PC-9 (cell line): ENCODE data around the gene ZNF135. TPM values are rescaled to one million over a fixed set of nuclear protein-coding genes. Genes with fewer than 3 reads are reported as not detected.

Experiments
- BruUV-seq: library from RNA; stranded (reverse); fragments of 400-500 nt; replicated peaks from 2 replicates; lab custom pipeline; 2021; lab: Mats Ljungman, UMichigan
- CTCF ChIA-PET: fragments of 300-600 bp; sonication (Branson Sonifier 250); formaldehyde crosslinking; loops from one replicate; lab custom pipeline; 2022; ENCODE audit warnings: antibody characterized with exemption; lab: Charles Lee
- POLR2A ChIA-PET: fragments of 300-600 bp; sonication (Branson Sonifier 250); formaldehyde crosslinking; loops from one replicate; lab custom pipeline; 2022; ENCODE audit warnings: antibody characterized with exemption; ENCODE audit not compliant: unreplicated experiment; lab: Charles Lee
- DNase-seq, 2 experiments: peaks; one replicate each; pipeline versions ENCODE4 v3.0.0 to v3.0.0-alpha.2; 2015 to 2022; ENCODE audit warnings: mixed read lengths in 1 of 2
- H2AFZ ChIP-seq: fragments of 200-600 bp; sonication (generic); 2 replicates; pipeline ENCODE4 v1.8.1; 2017; ENCODE audit warnings: antibody characterized with exemption
- H3F3A ChIP-seq: fragments of 200-600 bp; sonication (generic); 2 replicates; pipeline ENCODE4 v1.8.1; 2017; ENCODE audit warnings: antibody characterized with exemption, mild to moderate bottlenecking, low read depth; ENCODE audit not compliant: insufficient read depth
- H3K27ac ChIP-seq: fragments of 200-600 bp; sonication (generic); 2 replicates; pipeline ENCODE4 v1.6.1; 2016; ENCODE audit warnings: mixed run types
- H3K27me3 ChIP-seq: fragments of 200-600 bp; sonication (generic); 2 replicates; pipeline ENCODE4 v1.6.1; 2016; ENCODE audit warnings: low read depth, mixed run types; ENCODE audit not compliant: insufficient read depth
- H3K36me3 ChIP-seq: fragments of 200-600 bp; sonication (generic); 2 replicates; pipeline ENCODE4 v1.6.1; 2016; ENCODE audit warnings: low read depth, mixed run types
- H3K4me1 ChIP-seq: fragments of 200-600 bp; sonication (generic); replicated peaks from 2 replicates; pipeline ENCODE4 v1.6.1; 2016; ENCODE audit warnings: mixed run types; ENCODE audit not compliant: insufficient read depth
- H3K4me2 ChIP-seq: fragments of 200-600 bp; sonication (generic); 2 replicates; pipeline ENCODE4 v1.6.1; 2017; ENCODE audit warnings: mixed run types
- H3K4me3 ChIP-seq: fragments of 200-600 bp; sonication (generic); 2 replicates; pipeline ENCODE4 v1.6.1; 2016; ENCODE audit warnings: mixed run types
- H3K79me2 ChIP-seq: fragments of 200-600 bp; sonication (generic); 2 replicates; pipeline ENCODE4 v1.6.1; 2017; ENCODE audit warnings: low read depth, mixed run types
- H3K9me2 ChIP-seq: fragments of 200-600 bp; sonication (generic); 2 replicates; pipeline ENCODE4 v1.8.1; 2017; ENCODE audit warnings: mild to moderate bottlenecking; ENCODE audit not compliant: insufficient read depth
- H3K9me3 ChIP-seq: fragments of 200-600 bp; sonication (generic); 2 replicates; pipeline ENCODE4 v1.8.1; 2016; ENCODE audit warnings: low read depth; ENCODE audit not compliant: insufficient read depth
- H4K20me1 ChIP-seq: fragments of 200-600 bp; sonication (generic); 2 replicates; pipeline ENCODE4 v1.8.1; 2017; ENCODE audit not compliant: insufficient read depth
- EZH2 ChIP-seq: fragments of 200-600 bp; sonication (generic); IDR thresholded peaks from 2 replicates; pipeline ENCODE4 v1.8.0; 2017; ENCODE audit warnings: antibody characterized with exemption, low read depth
- intact Hi-C: fragments of 100-400 bp; cut with micrococcal nuclease; formaldehyde crosslinking; loops from one replicate; pipeline ENCODE4 v1.10.0; 2022; ENCODE audit not compliant: unreplicated experiment
- total RNA-seq: library from RNA; stranded (reverse); gene quantifications from 2 replicates; pipeline ENCODE4 v1.2.3, GENCODE V29; 2021
- TF ChIP-seq, protein P1 (sequence below): fragments of 200-600 bp; sonication (generic); conservative IDR thresholded peaks from 2 replicates; pipeline ENCODE4 v1.6.1; 2017; ENCODE audit warnings: mixed run types, antibody characterized with exemption, mild to moderate bottlenecking, moderate library complexity

The ZNF135 gene
- total RNA-seq, 1 experiment from 2014 or later, result 0.15 TPM

DNA sequence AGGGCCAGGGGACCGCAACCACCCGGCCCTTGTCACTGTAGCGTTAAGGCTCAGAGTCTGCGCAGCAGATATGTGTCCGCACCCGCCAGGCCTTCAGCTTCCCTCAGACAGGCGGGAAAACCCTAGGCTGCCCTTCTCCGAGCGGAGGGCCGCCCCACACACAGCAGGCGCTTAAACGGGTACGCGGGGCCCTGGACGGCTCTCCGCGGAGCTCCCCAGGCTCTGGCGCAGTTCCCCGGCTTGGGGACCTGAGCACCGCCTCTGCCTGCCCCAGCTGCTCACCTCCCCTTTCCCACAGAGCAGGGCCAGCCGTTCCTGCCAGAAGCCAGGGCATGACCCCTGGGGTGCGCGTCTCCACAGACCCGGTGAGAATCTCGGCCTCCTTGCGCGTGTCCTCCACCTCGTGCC is 593 bp downstream of the ZNF135 start:
- Histone ChIP-seq H3K4me1 (no peaks in the 10 kb centered on the region), H3K27ac (no peak overlapping the region), H3K79me2 (no peaks in the 10 kb centered on the region), H2AFZ (no peak overlapping the region), H3K36me3 (no peaks in the 10 kb centered on the region), H3K9me3 (peaks cover 22% of the 10 kb centered on the region), H3F3A (no peaks in the 10 kb centered on the region), H4K20me1 (no peaks in the 10 kb centered on the region), H3K27me3 (peaks cover 12% of the 10 kb centered on the region), H3K4me2 (no peak overlapping the region), H3K9me2 (no peaks in the 10 kb centered on the region), H3K4me3 (no peak overlapping the region)
- ChIA-PET CTCF (no interaction called here), POLR2A (no interaction called here)
- intact Hi-C loops, result no loop called here
- DNase-seq, result no peak
- no TSS peak for BruUV-seq
- TF ChIP-seq, protein P1, sequence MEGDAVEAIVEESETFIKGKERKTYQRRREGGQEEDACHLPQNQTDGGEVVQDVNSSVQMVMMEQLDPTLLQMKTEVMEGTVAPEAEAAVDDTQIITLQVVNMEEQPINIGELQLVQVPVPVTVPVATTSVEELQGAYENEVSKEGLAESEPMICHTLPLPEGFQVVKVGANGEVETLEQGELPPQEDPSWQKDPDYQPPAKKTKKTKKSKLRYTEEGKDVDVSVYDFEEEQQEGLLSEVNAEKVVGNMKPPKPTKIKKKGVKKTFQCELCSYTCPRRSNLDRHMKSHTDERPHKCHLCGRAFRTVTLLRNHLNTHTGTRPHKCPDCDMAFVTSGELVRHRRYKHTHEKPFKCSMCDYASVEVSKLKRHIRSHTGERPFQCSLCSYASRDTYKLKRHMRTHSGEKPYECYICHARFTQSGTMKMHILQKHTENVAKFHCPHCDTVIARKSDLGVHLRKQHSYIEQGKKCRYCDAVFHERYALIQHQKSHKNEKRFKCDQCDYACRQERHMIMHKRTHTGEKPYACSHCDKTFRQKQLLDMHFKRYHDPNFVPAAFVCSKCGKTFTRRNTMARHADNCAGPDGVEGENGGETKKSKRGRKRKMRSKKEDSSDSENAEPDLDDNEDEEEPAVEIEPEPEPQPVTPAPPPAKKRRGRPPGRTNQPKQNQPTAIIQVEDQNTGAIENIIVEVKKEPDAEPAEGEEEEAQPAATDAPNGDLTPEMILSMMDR, result no peak
- no peak for TF ChIP-seq EZH2

DNA sequence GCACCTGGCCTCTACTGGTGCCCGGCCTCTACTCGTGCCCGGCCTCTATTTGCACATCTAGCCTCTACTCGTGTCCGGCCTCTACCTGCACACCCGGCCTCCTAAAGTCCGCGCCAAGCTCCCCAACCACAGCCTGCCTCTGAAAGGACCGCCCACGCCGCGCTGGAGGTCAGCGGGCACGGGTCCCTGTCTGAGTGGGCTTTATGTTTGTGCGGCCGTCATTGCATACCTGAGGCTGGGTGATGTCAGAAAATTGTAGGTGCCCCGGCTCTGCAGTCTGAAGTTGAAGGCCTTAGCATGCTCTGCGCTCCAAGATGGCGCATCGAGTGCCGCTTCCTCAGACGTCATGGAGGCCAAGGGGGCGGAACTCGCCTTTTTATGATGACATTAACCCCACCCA is 1.1 kb downstream of the ZNF135 start:
- Histone ChIP-seq H2AFZ (no peak overlapping the region), H3K27ac (no peak overlapping the region), H3K36me3 (no peaks in the 10 kb centered on the region), H3K4me3 (no peak overlapping the region), H4K20me1 (no peaks in the 10 kb centered on the region), H3K79me2 (no peaks in the 10 kb centered on the region), H3K9me3 (peaks cover 22% of the 10 kb centered on the region), H3K27me3 (peaks cover 7% of the 10 kb centered on the region; the same call in 1 of the 2 replicates), H3K4me1 (no peaks in the 10 kb centered on the region), H3K9me2 (no peaks in the 10 kb centered on the region), H3K4me2 (no peak overlapping the region), H3F3A (no peaks in the 10 kb centered on the region)
- no TSS peak for BruUV-seq
- no peak for DNase-seq
- ChIA-PET POLR2A (no interaction called here), CTCF (no interaction called here)
- TF ChIP-seq, protein P1, result no peak
- no peak for TF ChIP-seq EZH2
- intact Hi-C loops, result no loop called here

DNA sequence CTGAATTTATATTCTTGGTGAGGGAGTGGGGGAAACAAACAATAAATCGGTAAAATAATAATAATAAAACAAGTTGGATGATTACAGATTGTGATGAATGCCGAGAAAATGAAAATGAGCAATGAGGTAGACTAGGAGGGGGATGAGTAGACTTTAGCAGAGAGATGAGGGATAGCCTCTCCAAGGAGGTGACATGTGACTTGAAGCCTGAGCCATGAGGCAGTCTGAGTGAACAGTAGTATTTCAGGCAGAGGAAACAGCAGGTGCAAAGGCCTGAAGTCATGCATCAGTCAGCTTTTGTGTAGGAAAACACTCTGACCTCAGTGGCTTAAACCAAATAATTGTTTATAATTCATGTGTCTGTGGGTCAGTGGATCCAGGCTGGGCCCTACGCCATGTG is 4.6 kb downstream of the ZNF135 start:
- Histone ChIP-seq H2AFZ (no peak overlapping the region), H3K9me3 (peaks cover 22% of the 10 kb centered on the region), H3F3A (no peaks in the 10 kb centered on the region), H3K27ac (no peak overlapping the region), H3K9me2 (no peaks in the 10 kb centered on the region), H4K20me1 (no peaks in the 10 kb centered on the region), H3K4me2 (no peak overlapping the region), H3K36me3 (no peaks in the 10 kb centered on the region), H3K27me3 (no peaks in the 10 kb centered on the region), H3K4me3 (no peak overlapping the region), H3K4me1 (no peaks in the 10 kb centered on the region), H3K79me2 (no peaks in the 10 kb centered on the region)
- POLR2A ChIA-PET, result no interaction called here
- no TSS peak for BruUV-seq
- intact Hi-C loops, result no loop called here
- CTCF ChIA-PET, result no interaction called here
- no peak for DNase-seq
- TF ChIP-seq, protein P1, result no peak
- TF ChIP-seq EZH2, result no peak
